ENCODE data around the gene FCAR. TPM values are rescaled to one million over a fixed set of nuclear protein-coding genes. Genes with fewer than 3 reads are reported as not detected.
"Not testable (repeated sequence)": the region's sequence is repeated elsewhere in the genome, so short reads cannot be mapped to it uniquely, and the experiment has no call there.

Gene FCAR
- total RNA-seq = under 1 TPM in 1 of 2 experiments, not detected in 1; 0.19 TPM

DNA sequence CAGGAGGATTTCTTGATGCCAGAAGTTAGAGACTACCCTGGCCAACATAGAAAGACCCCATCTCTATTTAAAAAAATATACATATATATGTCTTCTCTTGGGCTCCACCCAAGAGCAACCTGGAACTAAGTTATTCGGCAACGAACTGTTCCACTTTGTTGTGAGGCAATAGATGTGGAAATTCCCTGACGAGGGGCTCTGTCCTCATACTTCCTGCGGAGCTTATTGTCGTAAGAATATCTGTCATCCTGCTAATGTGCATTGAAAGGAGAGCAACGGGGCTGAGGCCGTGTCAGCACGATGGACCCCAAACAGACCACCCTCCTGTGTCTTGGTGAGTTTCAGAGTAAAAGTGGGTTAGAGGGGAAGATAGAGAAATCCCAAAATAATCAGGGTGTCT is at the start of gene FCAR:
Gene FCAR, plus strand, starts transcription at position 246 of the 400 bp plus-strand sequence. Its CDS starts 55 bp downstream, at position 301.
- POLR2A ChIA-PET = no interaction called here
- H3K4me1 Mint-ChIP-seq = peaks cover 9% of the 10 kb centered on the region
- peaks cover 32% of the 10 kb centered on the region for H3K27me3 Mint-ChIP-seq
- H3K36me3 Mint-ChIP-seq = no peaks in the 10 kb centered on the region
- H3K9me3 Mint-ChIP-seq = no peaks in the 10 kb centered on the region
- no peak for ATAC-seq (ENCODE audit: low read depth)
- no peak within 1 kb of the TSS for H3K4me3 Mint-ChIP-seq
- DNase-seq = no peak
- H3K27ac Mint-ChIP-seq = no peak within 1 kb of the TSS

DNA sequence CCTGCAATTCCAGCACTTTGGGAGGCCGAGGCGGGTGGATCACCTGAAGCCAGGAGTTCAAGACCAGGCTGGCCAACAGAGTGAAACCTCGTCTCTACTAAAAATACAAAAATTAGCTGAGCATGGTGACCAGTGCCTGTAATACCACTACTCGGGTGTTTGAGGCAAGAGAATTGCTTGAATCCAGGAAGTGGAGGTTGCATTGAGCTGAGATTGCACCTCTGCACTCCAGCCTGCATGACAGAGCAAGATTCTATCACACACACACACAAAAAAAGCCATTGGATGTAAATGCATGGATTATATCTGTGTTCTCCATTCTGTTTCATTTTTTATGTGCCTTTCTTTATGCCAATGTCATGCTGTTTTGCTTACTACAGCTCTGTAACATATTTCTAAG is 49.6 kb upstream of the FCAR start:
- H3K4me3 Mint-ChIP-seq; H3K27me3 Mint-ChIP-seq; H3K9me3 Mint-ChIP-seq; H3K27ac Mint-ChIP-seq; H3K36me3 Mint-ChIP-seq; DNase-seq; H3K4me1 Mint-ChIP-seq; ATAC-seq (ENCODE audit: low read depth); POLR2A ChIA-PET: not testable (repeated sequence)

GRCh38 chr19:54825326-54825725 is 48.7 kb upstream of the FCAR start:
- DNase-seq; H3K27ac Mint-ChIP-seq; H3K36me3 Mint-ChIP-seq; H3K4me1 Mint-ChIP-seq; H3K27me3 Mint-ChIP-seq; POLR2A ChIA-PET; ATAC-seq (ENCODE audit: low read depth); H3K9me3 Mint-ChIP-seq; H3K4me3 Mint-ChIP-seq: not testable (repeated sequence)

DNA sequence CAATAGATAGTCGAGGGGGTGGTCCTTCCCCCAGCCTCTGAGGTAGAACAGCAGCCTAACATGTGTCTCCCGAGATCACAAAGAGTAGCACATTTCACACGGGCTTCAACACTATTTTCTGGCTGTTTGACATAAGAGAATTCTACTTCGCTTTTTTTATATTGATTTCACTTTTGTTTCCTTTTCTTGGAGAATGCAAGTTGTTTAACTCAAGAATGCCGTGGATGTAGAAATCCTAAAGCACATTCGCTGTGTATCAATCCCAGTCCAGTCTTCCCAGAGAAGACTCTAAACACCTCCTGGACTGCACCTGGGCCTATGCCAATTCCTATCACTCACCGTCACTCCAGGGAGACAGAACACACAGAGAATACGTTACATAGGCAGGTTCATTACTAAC is 46.0 kb upstream of the FCAR start:
- H3K4me3 Mint-ChIP-seq; H3K9me3 Mint-ChIP-seq; ATAC-seq (ENCODE audit: low read depth): not testable (repeated sequence)

DNA sequence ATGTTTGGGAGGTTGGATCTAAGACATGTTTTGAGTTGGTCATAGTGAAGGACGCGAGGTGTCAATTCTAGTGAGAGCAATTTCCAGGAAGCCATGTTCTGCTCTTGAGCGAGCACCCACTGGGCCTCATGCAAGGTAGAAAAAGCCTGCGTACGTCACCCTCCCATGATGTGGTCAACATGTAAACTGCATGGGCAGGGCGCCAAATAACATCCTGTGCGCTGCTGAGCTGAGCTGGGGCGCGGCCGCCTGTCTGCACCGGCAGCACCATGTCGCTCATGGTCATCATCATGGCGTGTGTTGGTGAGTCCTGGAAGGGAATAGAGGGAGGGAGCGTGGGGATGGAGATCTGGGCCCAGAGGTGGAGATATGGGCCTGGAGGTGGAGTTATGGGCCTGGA is 41.5 kb upstream of the FCAR start, which contains the start of gene KIR2DS4:
Gene KIR2DS4, plus strand, starts transcription at position 181 of the 400 bp plus-strand sequence.
- H3K4me3 Mint-ChIP-seq; ATAC-seq (ENCODE audit: low read depth); H3K9me3 Mint-ChIP-seq; H3K36me3 Mint-ChIP-seq; POLR2A ChIA-PET; H3K27ac Mint-ChIP-seq; H3K27me3 Mint-ChIP-seq; DNase-seq; H3K4me1 Mint-ChIP-seq: not testable (repeated sequence)

More for the DNA sequence above, 46.0 kb upstream of the FCAR start:
- POLR2A ChIA-PET, H3K27ac Mint-ChIP-seq, H3K36me3 Mint-ChIP-seq, H3K27me3 Mint-ChIP-seq, H3K4me1 Mint-ChIP-seq, DNase-seq: not testable (repeated sequence)

DNA sequence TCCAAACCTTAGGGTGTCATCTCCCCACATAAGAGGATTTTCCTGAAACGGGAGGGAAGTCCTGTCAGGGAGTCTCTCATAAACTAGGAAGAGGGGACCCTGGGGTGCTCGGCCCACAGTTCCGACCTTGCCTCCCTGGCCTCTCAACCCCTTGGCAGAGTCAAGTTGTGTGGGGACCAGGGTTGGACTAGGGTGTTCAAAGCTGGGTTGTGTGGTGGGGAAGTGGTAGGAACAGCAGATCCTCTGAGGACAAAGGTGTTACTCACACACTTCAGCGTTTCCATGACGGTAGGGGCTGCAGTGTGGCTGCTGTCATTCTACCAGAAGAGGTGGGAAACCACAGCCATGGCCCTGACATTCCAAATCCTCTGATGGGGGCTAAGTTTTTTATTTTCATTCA is 38.9 kb upstream of the FCAR start:
- ATAC-seq (ENCODE audit: low read depth); POLR2A ChIA-PET; H3K27me3 Mint-ChIP-seq; DNase-seq; H3K36me3 Mint-ChIP-seq; H3K27ac Mint-ChIP-seq; H3K4me1 Mint-ChIP-seq; H3K4me3 Mint-ChIP-seq; H3K9me3 Mint-ChIP-seq: not testable (repeated sequence)

DNA sequence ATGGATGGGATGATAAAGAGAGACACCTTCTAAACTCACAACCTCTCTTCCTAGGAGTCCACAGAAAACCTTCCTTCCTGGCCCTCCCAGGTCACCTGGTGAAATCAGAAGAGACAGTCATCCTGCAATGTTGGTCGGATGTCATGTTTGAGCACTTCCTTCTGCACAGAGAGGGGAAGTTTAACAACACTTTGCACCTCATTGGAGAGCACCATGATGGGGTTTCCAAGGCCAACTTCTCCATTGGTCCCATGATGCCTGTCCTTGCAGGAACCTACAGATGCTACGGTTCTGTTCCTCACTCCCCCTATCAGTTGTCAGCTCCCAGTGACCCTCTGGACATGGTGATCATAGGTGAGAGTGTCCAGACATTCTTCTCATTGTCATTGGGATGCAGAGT is 36.5 kb upstream of the FCAR start:
- H3K27me3 Mint-ChIP-seq; H3K27ac Mint-ChIP-seq; DNase-seq; ATAC-seq (ENCODE audit: low read depth); H3K4me1 Mint-ChIP-seq; H3K4me3 Mint-ChIP-seq; H3K36me3 Mint-ChIP-seq; H3K9me3 Mint-ChIP-seq; POLR2A ChIA-PET: not testable (repeated sequence)

- H3K9me3 Mint-ChIP-seq; H3K4me3 Mint-ChIP-seq; ATAC-seq (ENCODE audit: low read depth); POLR2A ChIA-PET; H3K27ac Mint-ChIP-seq; H3K4me1 Mint-ChIP-seq; H3K27me3 Mint-ChIP-seq; DNase-seq; H3K36me3 Mint-ChIP-seq: not testable (repeated sequence)
Measured at GRCh38 chr19:54843171-54843570, 30.9 kb upstream of the FCAR start.

GRCh38 chr19:54850061-54850640 is 23.9 kb upstream of the FCAR start, which contains the start of gene KIR3DL2:
Gene KIR3DL2 (plus strand): TSS chr19:54850443. CDS start chr19:54850476, 33 bp downstream.
- DNase-seq; POLR2A ChIA-PET; ATAC-seq (ENCODE audit: low read depth); H3K9me3 Mint-ChIP-seq; H3K4me3 Mint-ChIP-seq; H3K4me1 Mint-ChIP-seq; H3K27me3 Mint-ChIP-seq; H3K36me3 Mint-ChIP-seq; H3K27ac Mint-ChIP-seq: not testable (repeated sequence)

- POLR2A ChIA-PET = no interaction called here
- Mint-ChIP-seq H3K4me1 (peaks cover 4% of the 10 kb centered on the region), H3K27me3 (peaks cover 9% of the 10 kb centered on the region), H3K27ac (no peak overlapping the region), H3K9me3 (peaks cover 4% of the 10 kb centered on the region), H3K36me3 (no peaks in the 10 kb centered on the region), H3K4me3 (no peak overlapping the region)
- ATAC-seq (ENCODE audit: low read depth) = no peak
- no peak for DNase-seq
Measured at GRCh38 chr19:54850930-54851329, 23.1 kb upstream of the FCAR start.

DNA sequence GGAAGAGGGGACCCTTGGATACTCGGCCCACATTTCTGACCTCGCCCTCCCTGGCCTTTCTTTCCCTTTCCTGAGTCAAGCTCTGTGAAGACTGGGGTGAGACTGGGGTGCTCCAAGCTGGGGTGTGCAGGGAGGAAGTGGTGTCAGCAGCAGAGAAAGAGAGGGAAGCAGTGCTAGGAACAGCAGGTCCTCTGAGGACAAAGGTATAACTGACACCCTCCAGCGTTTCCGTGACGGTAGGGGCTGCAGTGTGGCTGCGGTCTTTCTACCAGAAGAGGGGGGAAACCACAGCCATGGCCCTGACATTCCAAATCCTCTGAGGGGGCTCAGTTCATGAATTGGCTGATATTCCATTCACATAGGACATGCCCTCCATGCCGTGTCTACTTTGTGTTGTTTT is 22.7 kb upstream of the FCAR start:
- ATAC-seq (ENCODE audit: low read depth) (no peak), DNase-seq (no peak)
- POLR2A ChIA-PET = no interaction called here
- Mint-ChIP-seq H3K4me3 (no peak overlapping the region), H3K27me3 (peaks cover 9% of the 10 kb centered on the region), H3K36me3 (no peaks in the 10 kb centered on the region), H3K4me1 (peaks cover 4% of the 10 kb centered on the region), H3K27ac (no peak overlapping the region), H3K9me3 (peaks cover 4% of the 10 kb centered on the region)

- DNase-seq; H3K36me3 Mint-ChIP-seq; ATAC-seq (ENCODE audit: low read depth); POLR2A ChIA-PET; H3K27ac Mint-ChIP-seq; H3K9me3 Mint-ChIP-seq; H3K4me3 Mint-ChIP-seq; H3K27me3 Mint-ChIP-seq; H3K4me1 Mint-ChIP-seq: not testable (repeated sequence)
Measured at GRCh38 chr19:54855241-54855640, 18.8 kb upstream of the FCAR start.

DNA sequence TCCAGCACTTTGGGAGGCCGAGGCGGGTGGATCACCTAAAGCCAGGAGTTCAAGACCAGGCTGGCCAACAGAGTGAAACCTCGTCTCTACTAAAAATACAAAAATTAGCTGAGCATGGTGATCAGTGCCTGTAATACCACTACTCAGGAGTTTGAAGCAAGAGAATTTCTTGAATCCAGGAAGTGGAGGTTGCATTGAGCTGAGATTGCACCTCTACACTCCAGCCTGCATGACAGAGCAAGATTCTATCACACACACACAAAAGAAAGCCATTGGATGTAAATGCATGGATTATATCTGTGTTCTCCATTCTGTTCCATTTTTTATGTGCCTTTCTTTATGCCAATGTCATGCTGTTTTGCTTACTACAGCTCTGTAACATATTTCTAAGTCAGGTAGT is 15.6 kb upstream of the FCAR start:
- H3K36me3 Mint-ChIP-seq = not testable (repeated sequence)

DNA sequence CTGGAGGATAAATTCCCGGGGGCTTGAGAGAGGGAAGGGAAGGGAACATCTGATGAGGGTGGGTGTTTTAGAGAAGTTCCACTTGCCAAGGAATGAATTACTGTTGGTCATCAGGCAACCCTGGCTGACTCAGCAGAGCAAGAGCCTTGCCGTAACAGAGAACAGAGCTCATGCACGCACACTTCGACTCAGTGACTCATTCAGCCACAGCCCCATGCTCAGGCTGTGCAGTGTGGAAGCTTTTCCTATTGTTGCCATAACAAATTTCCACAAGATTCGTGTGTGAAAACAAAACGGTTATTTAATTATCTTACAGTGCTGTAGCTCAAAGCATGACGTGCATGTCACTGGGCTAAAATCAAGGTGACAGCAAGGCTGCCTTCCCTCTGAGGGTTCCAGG is 14.6 kb upstream of the FCAR start:
- H3K4me1 Mint-ChIP-seq; H3K9me3 Mint-ChIP-seq; H3K36me3 Mint-ChIP-seq; DNase-seq; H3K4me3 Mint-ChIP-seq; H3K27ac Mint-ChIP-seq; POLR2A ChIA-PET; ATAC-seq (ENCODE audit: low read depth); H3K27me3 Mint-ChIP-seq: not testable (repeated sequence)

More for the DNA sequence above, 15.6 kb upstream of the FCAR start:
- H3K27me3 Mint-ChIP-seq; H3K27ac Mint-ChIP-seq; ATAC-seq (ENCODE audit: low read depth); H3K4me3 Mint-ChIP-seq; H3K9me3 Mint-ChIP-seq; POLR2A ChIA-PET; H3K4me1 Mint-ChIP-seq; DNase-seq: not testable (repeated sequence)

GRCh38 chr19:54863459-54863858 is 10.6 kb upstream of the FCAR start:
- H3K4me1 Mint-ChIP-seq; H3K36me3 Mint-ChIP-seq; ATAC-seq (ENCODE audit: low read depth); H3K27me3 Mint-ChIP-seq; DNase-seq; H3K9me3 Mint-ChIP-seq; POLR2A ChIA-PET; H3K4me3 Mint-ChIP-seq; H3K27ac Mint-ChIP-seq: not testable (repeated sequence)

All from activated naive CD8-positive, alpha-beta T cell treated with anti-CD3 and anti-CD28 coated beads, Interleukin-2, amount 10 ng/mL, durations not matched to agents 7 days and 5 days (primary cell).